Peyer's patch (tissue), 4 donors: ENCODE measurements around the gene NFYC. TPM values are rescaled to one million over a fixed set of nuclear protein-coding genes. Genes with fewer than 3 reads are reported as not detected.

Experiments
- DNase-seq, 3 donors: peaks; one replicate each; pipeline ENCODE4 v3.0.0-alpha.2; 2017 to 2019
- H3K27ac ChIP-seq, 4 donors: fragments of 200-600 bp; sonication (generic); one replicate each; pipeline ENCODE4 v1.5.1; 2016 to 2019
- H3K27me3 ChIP-seq, 2 donors: fragments of 200-600 bp; sonication (generic); one replicate each; pipeline ENCODE4 v1.5.1; 2019
- H3K36me3 ChIP-seq, 3 donors: fragments of 200-600 bp; sonication (generic); one replicate each; pipeline ENCODE4 v1.5.1; 2016 to 2019
- H3K4me1 ChIP-seq, 4 donors: fragments of 200-600 bp; sonication (generic); one replicate each; pipeline ENCODE4 v1.5.1; 2016 to 2019
- H3K4me3 ChIP-seq, 4 donors: fragments of 200-600 bp; sonication (generic); 1 replicate in 3 of 4; 2 replicates in 1 of 4; pipeline ENCODE4 v1.5.1; 2016 to 2019; ENCODE audit warnings: mild to moderate bottlenecking in 1 of 4
- H3K9me3 ChIP-seq, 4 donors: fragments of 200-600 bp; sonication (generic); one replicate each; pipeline ENCODE4 v1.5.1; 2016 to 2019; ENCODE audit warnings: mild to moderate bottlenecking in 1 of 4
- CTCF ChIP-seq, 6 experiments: fragments of 450-650 bp in 4 of 6; fragments of 200-600 bp in 2 of 6; sonication (generic) in 1 of 6; IDR thresholded peaks; one replicate each; pipeline ENCODE4 v1.5.1; 2017 to 2019; ENCODE audit warnings: antibody characterized with exemption in 6 of 6, mild to moderate bottlenecking in 3 of 6, moderate library complexity in 1 of 6
- POLR2A ChIP-seq, 2 donors: fragments of 450-650 bp; IDR thresholded peaks; one replicate each; pipeline ENCODE4 v1.5.1; 2017; ENCODE audit warnings: antibody characterized with exemption in 2 of 2, mild to moderate bottlenecking in 2 of 2, moderate library complexity in 2 of 2
- total RNA-seq, 4 donors: library from RNA; depleted of rRNA; stranded (reverse); fragments of >200 nt; gene quantifications; one replicate each; pipeline ENCODE4 v1.1.0, GENCODE V29; 2016

NFYC gene
- total RNA-seq, 4 donors from 2014 or later: 53.1 to 122 (median 65.0) TPM

- Histone ChIP-seq H3K27me3 (no peaks in the 10 kb centered on the region), H3K4me1 (no peaks in the 10 kb centered on the region), H3K27ac (no peak overlapping the region), H3K9me3 (no peaks in the 10 kb centered on the region), H3K4me3 (no peak overlapping the region), H3K36me3 (peaks cover 0 to 10% (median 0%) of the 10 kb centered on the region in 3 donors)
- no peak for DNase-seq
- TF ChIP-seq POLR2A (IDR thresholded peaks at IDR 0.05): no peak
- no peak for TF ChIP-seq CTCF (IDR thresholded peaks at IDR 0.05)
Measured at GRCh38 chr1:40684669-40685068, 6.8 kb upstream of the NFYC start.

- TF ChIP-seq CTCF (IDR thresholded peaks at IDR 0.05) (no peak), POLR2A (IDR thresholded peaks at IDR 0.05) (no peak)
- no peaks in the 10 kb centered on the region for H3K4me1 ChIP-seq
- no peak overlapping the region for H3K27ac ChIP-seq
- no peak overlapping the region for H3K4me3 ChIP-seq
- peaks cover 0 to 10% (median 0%) of the 10 kb centered on the region in 3 donors for H3K36me3 ChIP-seq
- no peak for DNase-seq
- H3K9me3 ChIP-seq: no peaks in the 10 kb centered on the region
- no peaks in the 10 kb centered on the region for H3K27me3 ChIP-seq
Measured at GRCh38 chr1:40687059-40687458, 4.4 kb upstream of the NFYC start.

- peaks cover 0 to 10% (median 0%) of the 10 kb centered on the region in 3 donors for H3K36me3 ChIP-seq
- no peaks in the 10 kb centered on the region for H3K9me3 ChIP-seq
- no peak overlapping the region for H3K4me3 ChIP-seq
- TF ChIP-seq CTCF (IDR thresholded peaks at IDR 0.05) (no peak), POLR2A (IDR thresholded peaks at IDR 0.05) (no peak)
- H3K27ac ChIP-seq: no peak overlapping the region
- H3K4me1 ChIP-seq: peaks cover 0 to 4% (median 2%) of the 10 kb centered on the region in 4 donors
- H3K27me3 ChIP-seq: no peaks in the 10 kb centered on the region
- DNase-seq: no peak
Measured at GRCh38 chr1:40687661-40688060, 3.8 kb upstream of the NFYC start.

GRCh38 chr1:40689737-40690136 is 1.8 kb upstream of the NFYC start:
- Histone ChIP-seq H3K4me3 (no peak overlapping the region), H3K27me3 (no peaks in the 10 kb centered on the region), H3K4me1 (peaks cover 0 to 24% (median 8%) of the 10 kb centered on the region in 4 donors), H3K36me3 (peaks cover 0 to 10% (median 0%) of the 10 kb centered on the region in 3 donors), H3K9me3 (no peaks in the 10 kb centered on the region), H3K27ac (no peak overlapping the region)
- TF ChIP-seq CTCF (IDR thresholded peaks at IDR 0.05): no peak
- no peak for TF ChIP-seq POLR2A (IDR thresholded peaks at IDR 0.05)
- no peak for DNase-seq

GRCh38 chr1:40690771-40691537 is 550 bp upstream of the NFYC start:
- TF ChIP-seq CTCF (IDR thresholded peaks at IDR 0.05) (no peak), POLR2A (IDR thresholded peaks at IDR 0.05) (no peak)
- DNase-seq: no peak
- peaks cover 0 to 29% (median 10%) of the 10 kb centered on the region in 4 donors for H3K4me1 ChIP-seq
- peak overlapping the region; percentile 73 to 100 (median 86) for H3K4me3 ChIP-seq
- peak overlapping the region; percentile 97 to 100 (median 99) for H3K27ac ChIP-seq
- H3K36me3 ChIP-seq: peaks cover 0 to 10% (median 0%) of the 10 kb centered on the region in 3 donors
- no peaks in the 10 kb centered on the region for H3K27me3 ChIP-seq
- no peaks in the 10 kb centered on the region for H3K9me3 ChIP-seq
